CD1c-positive myeloid dendritic cell (primary cell): ENCODE results near the gene EPB42.
A peak's percentile ranks its signal among the peaks of the same experiment; 100 is the strongest.

Experiments
- DNase-seq: peaks from one replicate; pipeline ENCODE4 v3.0.0-alpha.2; 2016; ENCODE audit errors: extremely low spot score

EPB42 gene

DNA sequence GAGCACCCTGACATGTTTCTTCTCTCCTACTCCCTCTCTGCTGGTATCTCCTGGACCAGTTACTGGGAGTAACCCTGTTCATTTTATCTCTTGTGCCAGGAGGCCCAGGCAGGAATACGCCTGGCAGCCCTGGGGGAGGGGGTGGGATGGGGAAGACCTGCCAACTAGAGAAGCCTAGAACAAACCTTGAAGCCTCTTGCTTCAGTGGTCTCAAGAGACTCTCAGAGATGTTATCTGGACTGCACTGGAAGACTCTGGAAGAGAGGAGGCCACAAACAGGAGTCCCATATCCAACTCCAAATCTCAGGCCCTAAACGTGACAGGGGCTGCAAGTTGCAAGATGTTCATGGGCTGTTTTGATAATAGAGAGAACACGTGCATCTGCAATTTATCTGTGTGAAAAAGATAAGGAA is at the start of gene EPB42:
Gene EPB42 (minus strand): TSS at position 28 of the 413 bp plus-strand sequence. CDS start 193 bp downstream, outside the sequence.
- DNase-seq = no peak

GRCh38 chr15:43270113-43270665 is 49.4 kb upstream of the EPB42 start:
- DNase-seq = no peak

GRCh38 chr15:43268111-43269105 is 47.6 kb upstream of the EPB42 start:
- DNase-seq = peak; percentile 24

DNA sequence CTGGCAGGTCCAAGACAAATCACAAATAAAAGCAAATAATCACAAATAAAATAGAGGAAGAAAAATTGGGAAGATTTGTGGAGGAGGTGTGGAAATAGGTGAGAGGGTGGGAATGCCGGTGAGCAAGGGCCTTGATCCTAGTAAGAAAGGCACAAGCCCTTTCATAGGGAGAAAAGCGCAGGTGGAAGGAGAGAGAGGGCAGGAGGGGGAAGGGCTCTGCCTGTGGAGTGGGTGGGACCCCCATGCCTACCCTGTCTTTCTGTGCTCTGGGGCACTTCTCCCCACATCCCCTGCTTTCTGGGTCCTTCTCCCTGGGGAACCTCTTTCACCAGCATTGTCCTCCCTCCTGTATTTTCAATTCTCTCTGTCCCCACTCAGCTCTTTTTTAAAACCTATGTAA is 46.6 kb upstream of the EPB42 start:
- no peak for DNase-seq

DNA sequence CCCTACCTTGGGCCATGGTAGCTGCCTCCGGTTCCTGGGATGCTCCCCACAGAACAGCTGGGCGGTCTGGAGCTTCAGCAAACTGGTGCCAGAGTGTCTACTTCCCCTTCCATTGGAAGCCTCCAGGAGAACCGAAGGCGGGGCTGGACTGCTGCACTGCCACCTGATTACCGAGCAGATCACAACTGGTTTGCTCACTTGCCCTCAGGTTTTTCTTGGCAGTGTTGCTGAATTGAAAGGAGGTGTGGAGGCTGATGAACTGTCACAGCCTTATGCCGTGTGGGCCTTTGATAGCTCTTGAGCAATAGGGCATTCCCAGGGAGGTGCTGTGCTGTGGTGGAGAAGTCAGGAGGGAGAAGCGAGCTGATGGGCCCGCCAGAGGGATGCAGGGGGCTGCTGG is 46.0 kb upstream of the EPB42 start, which contains the start of gene TGM5:
Gene TGM5 (minus strand): TSS at position 95 of the 400 bp plus-strand sequence. CDS start 79 bp downstream, at position 16.
- no peak for DNase-seq

GRCh38 chr15:43266386-43266785 is 45.6 kb upstream of the EPB42 start:
- DNase-seq = no peak

- no peak for DNase-seq
Measured at GRCh38 chr15:43260011-43260615, 39.3 kb upstream of the EPB42 start.

GRCh38 chr15:43258781-43259180 is 38.0 kb upstream of the EPB42 start:
- no peak for DNase-seq

GRCh38 chr15:43256341-43256740 is 35.5 kb upstream of the EPB42 start:
- DNase-seq = no peak

DNA sequence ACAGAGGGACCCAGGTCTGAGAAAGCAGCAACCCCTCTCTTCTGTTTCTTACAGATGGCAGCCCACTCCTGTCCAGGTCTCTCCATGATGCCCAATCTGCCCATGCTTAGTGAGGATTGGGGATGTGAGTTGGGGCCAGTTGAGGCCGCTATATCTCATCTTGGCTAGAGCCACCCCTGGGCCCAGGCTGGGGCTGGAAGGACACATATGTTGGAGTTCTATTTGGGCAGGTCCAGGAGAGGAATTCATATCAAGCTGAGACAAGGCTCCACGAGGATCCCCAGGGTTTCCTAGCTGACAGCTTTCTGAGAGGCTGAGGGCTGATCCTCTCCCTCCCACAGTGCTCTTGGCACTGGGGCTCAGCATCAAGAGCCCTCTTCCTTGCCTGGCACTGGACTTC is 34.6 kb upstream of the EPB42 start:
- no peak for DNase-seq

GRCh38 chr15:43253431-43254403 is 32.9 kb upstream of the EPB42 start:
- peak; percentile 33 for DNase-seq

DNA sequence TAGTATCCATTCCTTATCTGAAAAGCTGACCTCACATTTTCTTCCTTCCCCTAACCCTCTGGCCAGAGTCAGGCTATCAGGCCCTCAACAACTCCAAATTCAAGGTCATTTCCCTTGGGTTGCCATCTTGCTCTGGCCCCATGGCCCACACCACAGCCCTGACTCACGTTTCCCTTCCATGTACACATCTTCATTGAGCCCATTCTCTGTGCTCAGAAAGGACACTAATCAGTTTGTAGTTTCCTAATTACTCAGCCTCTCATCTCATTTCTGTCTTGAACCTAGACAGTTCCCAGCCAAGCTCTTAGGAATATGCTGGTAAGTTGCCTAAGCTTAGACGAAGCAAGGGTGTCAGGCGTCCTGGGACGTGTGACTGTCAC is 31.0 kb upstream of the EPB42 start:
- DNase-seq = no peak

DNA sequence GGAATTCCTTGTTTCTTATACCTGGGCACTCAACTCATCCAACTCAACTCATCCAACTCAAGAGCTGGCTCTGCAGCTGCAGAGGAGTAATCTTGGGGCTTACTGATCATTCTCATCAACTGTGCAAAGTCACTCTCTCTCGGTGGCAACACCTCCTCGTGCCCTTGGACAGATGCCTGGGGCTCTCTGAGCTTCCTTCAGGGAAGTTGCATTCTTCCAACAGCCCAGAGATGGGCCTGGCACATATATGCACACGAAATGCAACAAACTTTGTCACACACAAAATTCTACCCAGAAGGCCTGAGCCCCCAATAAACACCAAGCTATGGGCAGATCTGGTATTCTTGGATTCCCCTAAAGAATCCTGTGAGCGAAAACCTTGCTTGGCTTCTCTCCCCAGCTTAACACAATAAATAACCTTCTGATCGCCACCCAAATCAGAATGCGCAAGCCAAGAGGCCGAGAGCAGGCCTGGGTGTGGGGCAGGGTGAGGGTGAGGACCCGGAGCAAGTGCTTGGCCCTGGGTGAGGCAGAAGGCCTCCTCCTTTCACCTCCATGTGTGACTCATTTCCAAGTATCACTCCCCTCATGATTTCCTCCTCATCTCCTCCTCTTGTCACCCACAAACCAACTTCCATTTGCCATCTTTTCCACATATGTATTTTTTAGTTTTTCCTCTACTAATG is 30.5 kb upstream of the EPB42 start:
- DNase-seq = no peak

- DNase-seq = no peak
Measured at GRCh38 chr15:43250785-43251184, 30.0 kb upstream of the EPB42 start.

DNA sequence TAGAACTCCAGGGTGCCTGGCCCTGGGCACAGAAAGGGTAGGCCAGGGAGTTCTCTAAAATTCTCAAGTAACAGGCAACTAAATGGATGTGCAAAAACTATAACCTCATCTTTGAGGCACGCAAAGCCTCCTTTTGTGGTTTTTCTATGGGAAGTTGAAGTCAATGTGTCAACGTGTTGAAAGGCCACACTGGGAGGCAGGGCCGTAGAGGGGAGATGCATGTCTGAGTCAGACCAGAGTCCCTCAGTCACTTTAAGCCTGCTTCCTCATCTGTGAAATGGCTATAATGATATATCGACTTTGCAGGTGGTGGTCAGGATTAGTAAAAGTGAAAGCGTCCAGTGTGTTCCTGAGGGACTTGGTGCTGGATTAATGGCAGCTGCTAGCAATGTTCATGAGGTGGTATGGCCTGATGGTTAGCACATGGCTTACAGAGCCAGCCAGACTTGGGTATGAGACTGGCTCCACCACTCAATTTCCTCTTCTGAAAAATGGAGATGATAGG is 28.9 kb upstream of the EPB42 start:
- DNase-seq = peak; percentile 86

DNA sequence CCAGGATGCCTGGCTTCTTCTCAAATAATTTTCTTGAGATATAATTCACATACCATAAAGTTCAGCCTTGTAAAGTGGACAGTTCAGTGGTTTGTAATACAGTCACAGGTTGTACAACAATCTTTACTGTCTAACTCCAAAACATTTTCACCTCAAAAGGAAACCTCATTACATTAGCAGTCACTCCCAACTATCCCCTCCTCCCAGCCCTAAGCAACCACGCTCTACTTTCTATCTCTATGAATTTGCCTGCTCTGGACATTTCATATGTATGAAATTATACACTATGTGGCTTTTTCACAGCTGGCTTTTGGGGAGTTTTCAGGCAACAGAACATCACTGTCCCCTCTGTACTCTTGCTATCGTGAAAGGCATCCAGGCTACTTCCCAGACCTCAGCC is 28.4 kb upstream of the EPB42 start:
- no peak for DNase-seq

GRCh38 chr15:43246261-43246774 is 25.5 kb upstream of the EPB42 start:
- no peak for DNase-seq

- no peak for DNase-seq
Measured at GRCh38 chr15:43244092-43244491, 23.3 kb upstream of the EPB42 start.

GRCh38 chr15:43243020-43243645 is 22.3 kb upstream of the EPB42 start:
- no peak for DNase-seq

DNA sequence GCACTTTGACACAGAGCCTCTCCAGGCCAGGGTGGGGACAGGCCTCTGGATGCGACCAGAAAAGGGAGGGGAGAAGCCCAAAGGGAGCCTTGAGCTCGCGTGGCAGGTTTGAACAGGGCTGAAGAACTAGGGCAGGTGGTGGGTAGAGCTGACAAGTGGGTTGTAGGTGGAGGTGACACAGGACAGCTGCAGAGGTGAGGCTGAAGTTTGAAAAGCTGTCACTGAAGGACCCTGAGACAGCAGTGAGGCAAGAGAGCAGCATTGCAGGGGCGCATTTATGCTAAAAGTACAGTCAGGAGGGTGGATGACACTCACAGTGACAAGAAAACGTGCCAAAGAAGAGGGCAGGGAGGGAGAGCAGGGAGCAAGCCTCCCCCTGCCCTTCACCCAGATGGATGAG is 21.8 kb upstream of the EPB42 start:
- DNase-seq = no peak
